Common myeloid progenitor, CD34-positive (primary cell): ENCODE measurements around the gene ADCYAP1R1.

Experiments
- CTCF ChIA-PET: fragments of 350-600 bp; sonication (Branson Sonifier 250); formaldehyde crosslinking; loops from one replicate; lab custom pipeline; 2021; ENCODE audit warnings: antibody characterized with exemption; lab: Charles Lee
- POLR2A ChIA-PET: fragments of 350-600 bp; sonication (Branson Sonifier 250); formaldehyde crosslinking; loops from one replicate; lab custom pipeline; 2021; ENCODE audit warnings: antibody characterized with exemption; lab: Charles Lee
- DNase-seq, 3 donors: peaks; one replicate each; pipeline versions ENCODE4 v3.0.0 to v3.0.0-alpha.2; 2013
- H3K27ac ChIP-seq, 2 experiments: 1 replicate in 1 of 2; 2 replicates in 1 of 2; pipeline ENCODE4 v1.7.0; 2013; ENCODE audit warnings: inconsistent platforms in 2 of 2, low read length in 2 of 2, mild to moderate bottlenecking in 2 of 2, low read depth in 1 of 2, moderate library complexity in 1 of 2; ENCODE audit not compliant: severe bottlenecking in 2 of 2, insufficient read depth in 1 of 2, poor library complexity in 1 of 2
- H3K27me3 ChIP-seq, 5 experiments: replicated peaks in 2 of 5; 1 replicate in 3 of 5; 2 replicates in 2 of 5; pipeline versions ENCODE4 v1.6.1 to v1.7.0; 2013; ENCODE audit warnings: low read length in 4 of 5, mild to moderate bottlenecking in 2 of 5, moderate library complexity in 2 of 5, inconsistent platforms in 1 of 5; ENCODE audit not compliant: insufficient read depth in 5 of 5, control insufficient read depth in 4 of 5
- H3K36me3 ChIP-seq, 4 experiments: 1 replicate in 2 of 4; 2 replicates in 2 of 4; pipeline versions ENCODE4 v1.6.1 to v1.7.0; 2013; ENCODE audit warnings: low read length in 3 of 4, control low read depth in 1 of 4, mild to moderate bottlenecking in 1 of 4; ENCODE audit not compliant: control insufficient read depth in 4 of 4, insufficient read depth in 4 of 4
- H3K4me1 ChIP-seq, 4 experiments: 1 replicate in 3 of 4; 2 replicates in 1 of 4; pipeline versions ENCODE4 v1.6.1 to v1.7.1; 2013; ENCODE audit warnings: low read length in 3 of 4, mild to moderate bottlenecking in 3 of 4, control low read depth in 1 of 4, inconsistent platforms in 1 of 4, moderate library complexity in 1 of 4; ENCODE audit not compliant: control insufficient read depth in 4 of 4, insufficient read depth in 4 of 4; ENCODE audit errors: control extremely low read depth in 1 of 4
- H3K4me3 ChIP-seq, 7 experiments: 1 replicate in 4 of 7; 2 replicates in 3 of 7; pipeline versions ENCODE4 v1.5.1 to v1.7.0; 2013; ENCODE audit warnings: mild to moderate bottlenecking in 7 of 7, low read length in 6 of 7, moderate library complexity in 6 of 7, inconsistent platforms in 2 of 7, low read depth in 2 of 7, control low read depth in 1 of 7; ENCODE audit not compliant: insufficient read depth in 4 of 7, control insufficient read depth in 1 of 7; ENCODE audit errors: extremely low read depth in 1 of 7
- H3K9me3 ChIP-seq, 5 experiments: 1 replicate in 4 of 5; 2 replicates in 1 of 5; pipeline versions ENCODE4 v1.6.1 to v1.7.1; 2013; ENCODE audit warnings: low read length in 4 of 5, mild to moderate bottlenecking in 2 of 5, inconsistent platforms in 1 of 5, low read depth in 1 of 5, moderate library complexity in 1 of 5; ENCODE audit not compliant: control insufficient read depth in 4 of 5, insufficient read depth in 2 of 5; ENCODE audit errors: control extremely low read depth in 1 of 5
- WGBS: methylation state at CpG from one replicate; pipeline ENCODE4 v1.1.5; 2013; ENCODE audit not compliant: insufficient coverage; 5-methylcytosine and 5-hydroxymethylcytosine counted together

ADCYAP1R1 gene

GRCh38 chr7:31105256-31105950, 53.3 kb downstream of the ADCYAP1R1 start:
- no peaks in the 10 kb centered on the region for H3K36me3 ChIP-seq
- WGBS, result 92% methylated on average over 6 of the region's 7 CpGs
- peaks cover 0 to 6% (median 0%) of the 10 kb centered on the region in 5 experiments for H3K27me3 ChIP-seq
- no peak overlapping the region for H3K4me3 ChIP-seq
- H3K4me1 ChIP-seq, result no peaks in the 10 kb centered on the region
- POLR2A ChIA-PET, result no interaction called here
- no peaks in the 10 kb centered on the region for H3K9me3 ChIP-seq
- DNase-seq, result no peak
- CTCF ChIA-PET, result interaction anchor here (1.0 to 1.5 kb wide), 3 partner anchors 15 to 19 kb away, joined by 3 to 5 read pairs (median 4); no protein-coding TSS in a partner anchor
- no peak overlapping the region for H3K27ac ChIP-seq

- Histone ChIP-seq H3K36me3 (no peaks in the 10 kb centered on the region), H3K4me1 (no peaks in the 10 kb centered on the region), H3K9me3 (no peaks in the 10 kb centered on the region), H3K27me3 (peaks cover 0 to 6% (median 0%) of the 10 kb centered on the region in 5 experiments), H3K27ac (no peak overlapping the region), H3K4me3 (no peak overlapping the region)
- POLR2A ChIA-PET, result no interaction called here
- WGBS, result 94% methylated on average over 8 of the region's 13 CpGs
- no peak for DNase-seq
- CTCF ChIA-PET, result interaction anchor here (1.5 to 2.5 kb wide), 2 partner anchors 14 to 16 kb away, joined by 4 to 11 read pairs; no protein-coding TSS in a partner anchor
Observed at GRCh38 chr7:31106303-31107105, 54.4 kb downstream of the ADCYAP1R1 start.

GRCh38 chr7:31107106-31108090, 55.3 kb downstream of the ADCYAP1R1 start:
- POLR2A ChIA-PET, result no interaction called here
- Histone ChIP-seq H3K9me3 (no peaks in the 10 kb centered on the region), H3K27me3 (peaks cover 0 to 4% (median 0%) of the 10 kb centered on the region in 5 experiments), H3K4me1 (no peaks in the 10 kb centered on the region), H3K4me3 (no peak overlapping the region), H3K27ac (no peak overlapping the region), H3K36me3 (no peaks in the 10 kb centered on the region)
- WGBS, result 96% methylated on average over 13 of the region's 15 CpGs
- DNase-seq, result no peak
- CTCF ChIA-PET, result interaction anchor here (1.6 to 2.5 kb wide), 2 partner anchors 15 to 124 kb away, joined by 6 to 11 read pairs; no protein-coding TSS in a partner anchor

- Histone ChIP-seq H3K27ac (no peak overlapping the region), H3K27me3 (peaks cover 0 to 4% (median 0%) of the 10 kb centered on the region in 5 experiments), H3K9me3 (no peaks in the 10 kb centered on the region), H3K36me3 (no peaks in the 10 kb centered on the region), H3K4me3 (no peak overlapping the region), H3K4me1 (no peaks in the 10 kb centered on the region)
- ChIA-PET POLR2A (no interaction called here), CTCF (interaction anchor here (1.6 to 2.5 kb wide), 2 partner anchors 14 to 125 kb away, joined by 6 to 11 read pairs; no protein-coding TSS in a partner anchor)
- no peak for DNase-seq
- WGBS, result no CpG with 5 or more reads among the region's 1 CpG
Observed at GRCh38 chr7:31108097-31108657, 56.1 kb downstream of the ADCYAP1R1 start.

- no peak for DNase-seq
- no peaks in the 10 kb centered on the region for H3K4me1 ChIP-seq
- WGBS, result 100% methylated on average over 2 of the region's 3 CpGs
- H3K4me3 ChIP-seq, result no peak overlapping the region
- H3K36me3 ChIP-seq, result no peaks in the 10 kb centered on the region
- ChIA-PET CTCF (no interaction called here), POLR2A (no interaction called here)
- H3K27ac ChIP-seq, result no peak overlapping the region
- H3K9me3 ChIP-seq, result no peaks in the 10 kb centered on the region
- H3K27me3 ChIP-seq, result no peaks in the 10 kb centered on the region
Observed at GRCh38 chr7:31109751-31110150, 57.6 kb downstream of the ADCYAP1R1 start.

- 94% methylated on average over 5 of the region's 7 CpGs for WGBS
- Histone ChIP-seq H3K36me3 (no peaks in the 10 kb centered on the region), H3K4me3 (no peak overlapping the region), H3K9me3 (no peaks in the 10 kb centered on the region), H3K27ac (no peak overlapping the region), H3K27me3 (no peaks in the 10 kb centered on the region), H3K4me1 (no peaks in the 10 kb centered on the region)
- no peak for DNase-seq
- CTCF ChIA-PET, result no interaction called here
- POLR2A ChIA-PET, result no interaction called here
Observed at GRCh38 chr7:31110331-31111108, 58.4 kb downstream of the ADCYAP1R1 start.
